Measurements from ENCODE around the gene ITGA6. TPM values are rescaled to one million over a fixed set of nuclear protein-coding genes. Genes with fewer than 3 reads are reported as not detected.

ITGA6 gene
- 10 to 100 TPM; 50.7 to 92.7 (median 58.3) TPM for total RNA-seq
- 10 to 100 TPM; 14.7 to 23.8 TPM for polyA plus RNA-seq

DNA sequence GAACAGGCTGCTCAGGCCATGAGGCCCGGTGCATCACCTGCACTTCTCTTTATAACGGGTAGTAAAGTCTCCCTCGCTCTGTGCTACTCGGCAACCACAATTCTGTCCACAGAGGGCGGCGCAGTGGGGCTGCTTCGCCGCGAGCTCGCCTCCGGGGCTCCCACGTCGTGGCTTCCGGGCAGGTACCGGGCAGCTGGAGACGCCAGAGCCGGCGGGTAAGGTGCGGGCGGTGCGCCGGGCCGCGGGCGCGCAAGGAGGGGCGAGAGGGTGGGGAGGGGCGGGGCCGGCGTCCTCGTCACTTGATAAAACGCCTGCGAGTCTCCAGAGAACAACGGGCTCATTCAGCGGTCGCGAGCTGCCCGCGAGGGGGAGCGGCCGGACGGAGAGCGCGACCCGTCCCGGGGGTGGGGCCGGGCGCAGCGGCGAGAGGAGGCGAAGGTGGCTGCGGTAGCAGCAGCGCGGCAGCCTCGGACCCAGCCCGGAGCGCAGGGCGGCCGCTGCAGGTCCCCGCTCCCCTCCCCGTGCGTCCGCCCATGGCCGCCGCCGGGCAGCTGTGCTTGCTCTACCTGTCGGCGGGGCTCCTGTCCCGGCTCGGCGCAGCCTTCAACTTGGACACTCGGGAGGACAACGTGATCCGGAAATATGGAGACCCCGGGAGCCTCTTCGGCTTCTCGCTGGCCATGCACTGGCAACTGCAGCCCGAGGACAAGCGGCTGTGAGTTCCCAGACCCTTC lies at the start of gene ITGA6:
ITGA6 (plus strand) TSS at position 331 of the 734 bp plus-strand sequence.
- H3K27ac ChIP-seq: peak within 1 kb of the TSS; percentile 94 to 98 (median 97)
- no peak for FAIRE-seq
- intact Hi-C loops (cut with DNase I): no loop called here

GRCh38 chr2:172380436-172381274 lies 46.7 kb upstream of the ITGA6 start:
- ATAC-seq: peak in 3 of 4 donors; percentile 15 to 47 (median 47)
- peak overlapping the region in 3 of 4 donors; percentile 14 to 54 (median 25) for H3K27ac ChIP-seq

More for the DNA sequence above, at the start of gene ITGA6:
- TF ChIP-seq, protein P1, sequence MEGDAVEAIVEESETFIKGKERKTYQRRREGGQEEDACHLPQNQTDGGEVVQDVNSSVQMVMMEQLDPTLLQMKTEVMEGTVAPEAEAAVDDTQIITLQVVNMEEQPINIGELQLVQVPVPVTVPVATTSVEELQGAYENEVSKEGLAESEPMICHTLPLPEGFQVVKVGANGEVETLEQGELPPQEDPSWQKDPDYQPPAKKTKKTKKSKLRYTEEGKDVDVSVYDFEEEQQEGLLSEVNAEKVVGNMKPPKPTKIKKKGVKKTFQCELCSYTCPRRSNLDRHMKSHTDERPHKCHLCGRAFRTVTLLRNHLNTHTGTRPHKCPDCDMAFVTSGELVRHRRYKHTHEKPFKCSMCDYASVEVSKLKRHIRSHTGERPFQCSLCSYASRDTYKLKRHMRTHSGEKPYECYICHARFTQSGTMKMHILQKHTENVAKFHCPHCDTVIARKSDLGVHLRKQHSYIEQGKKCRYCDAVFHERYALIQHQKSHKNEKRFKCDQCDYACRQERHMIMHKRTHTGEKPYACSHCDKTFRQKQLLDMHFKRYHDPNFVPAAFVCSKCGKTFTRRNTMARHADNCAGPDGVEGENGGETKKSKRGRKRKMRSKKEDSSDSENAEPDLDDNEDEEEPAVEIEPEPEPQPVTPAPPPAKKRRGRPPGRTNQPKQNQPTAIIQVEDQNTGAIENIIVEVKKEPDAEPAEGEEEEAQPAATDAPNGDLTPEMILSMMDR (IDR thresholded peaks at IDR 0.05): peak in 1 of 4 donors; percentile 19
- 0 to 1% methylated on average over 49 to 79 of the region's 79 CpGs for WGBS, 2 donors
- ATAC-seq: peak; percentile 78 to 87 (median 84)
- H3K4me3 ChIP-seq: peak within 1 kb of the TSS; percentile 69 to 90 (median 76)
- H3K9me3 ChIP-seq: no peaks in the 10 kb centered on the region
- no peaks in the 10 kb centered on the region for H3K36me3 ChIP-seq
- no peaks in the 10 kb centered on the region for H3K27me3 ChIP-seq
- peak; percentile 89 to 95 (median 92) for DNase-seq
- H3K4me1 ChIP-seq: peaks cover 3 to 28% (median 14%) of the 10 kb centered on the region in 3 donors

DNA sequence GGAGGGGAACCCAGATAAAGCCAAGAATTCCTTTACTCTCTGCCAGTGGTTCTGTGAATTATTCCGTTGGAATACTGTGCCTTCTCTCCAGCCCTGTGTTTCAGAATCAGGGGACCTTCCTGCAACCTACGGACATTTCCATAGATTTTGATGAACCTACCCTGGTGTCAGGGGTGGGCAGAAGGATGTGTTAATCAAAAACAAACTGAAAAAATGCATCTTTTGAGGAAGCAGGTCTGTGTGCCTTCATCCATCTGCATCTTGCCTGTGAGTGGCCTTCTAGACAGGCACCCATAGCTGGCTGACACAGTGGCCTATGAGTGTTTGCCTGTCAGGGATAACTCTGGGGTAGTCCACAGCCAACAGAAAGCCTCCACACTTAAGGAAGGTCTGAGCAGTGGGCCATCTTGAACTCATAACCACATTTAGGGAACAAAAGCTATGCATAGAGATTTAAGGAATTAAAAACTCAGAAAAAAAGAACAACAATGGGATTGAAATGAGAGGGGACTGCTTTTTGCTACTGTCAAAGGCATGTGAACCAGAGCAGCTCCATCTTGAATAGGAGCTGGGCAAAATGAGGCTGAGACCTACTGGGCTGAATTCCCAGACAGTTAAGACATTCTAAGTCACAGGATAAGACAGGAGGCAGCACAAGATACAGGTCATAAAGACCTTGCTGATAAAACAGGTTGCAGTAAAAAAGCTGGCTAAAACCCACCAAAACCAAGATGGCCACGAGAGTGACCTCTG lies 45.9 kb upstream of the ITGA6 start:
- Histone ChIP-seq H3K36me3 (no peaks in the 10 kb centered on the region), H3K4me1 (peaks cover 8 to 25% (median 18%) of the 10 kb centered on the region in 3 donors), H3K27me3 (no peaks in the 10 kb centered on the region), H3K4me3 (no peak overlapping the region), H3K27ac (peak overlapping the region in 3 of 4 donors; percentile 14 to 54 (median 25)), H3K9me3 (no peaks in the 10 kb centered on the region)
- 51 to 54% methylated on average over 3 of the region's 3 CpGs for WGBS, 2 donors
- TF ChIP-seq, protein P1 (IDR thresholded peaks at IDR 0.05): no peak
- ATAC-seq: no peak
- no peak for DNase-seq
- no peak for FAIRE-seq
- intact Hi-C loops (cut with DNase I): no loop called here

More at GRCh38 chr2:172380436-172381274, 46.7 kb upstream of the ITGA6 start:
- H3K9me3 ChIP-seq: no peaks in the 10 kb centered on the region
- no peak for FAIRE-seq
- H3K4me1 ChIP-seq: peaks cover 15 to 33% (median 25%) of the 10 kb centered on the region in 3 donors
- H3K4me3 ChIP-seq: no peak overlapping the region
- TF ChIP-seq, protein P1 (IDR thresholded peaks at IDR 0.05): no peak
- intact Hi-C loops (cut with DNase I): no loop called here
- no peaks in the 10 kb centered on the region for H3K27me3 ChIP-seq
- 16 to 28% methylated on average over 8 of the region's 8 CpGs for WGBS, 2 donors
- H3K36me3 ChIP-seq: no peaks in the 10 kb centered on the region
- DNase-seq: no peak

GRCh38 chr2:172387361-172387760 lies 40.0 kb upstream of the ITGA6 start:
- no peaks in the 10 kb centered on the region for H3K9me3 ChIP-seq
- 78 to 82% methylated on average over 4 of the region's 4 CpGs for WGBS, 2 donors
- H3K27ac ChIP-seq: no peak overlapping the region
- DNase-seq (no peak), FAIRE-seq (no peak), ATAC-seq (no peak)
- H3K4me1 ChIP-seq: no peaks in the 10 kb centered on the region
- no peaks in the 10 kb centered on the region for H3K36me3 ChIP-seq
- H3K4me3 ChIP-seq: no peak overlapping the region
- H3K27me3 ChIP-seq: no peaks in the 10 kb centered on the region
- intact Hi-C loops (cut with DNase I): no loop called here
- TF ChIP-seq, protein P1 (IDR thresholded peaks at IDR 0.05): no peak
